HepG2 (cell line): ENCODE measurements around the gene SDK2. TPM values are rescaled to one million over a fixed set of nuclear protein-coding genes. Genes with fewer than 3 reads are reported as not detected.

Experiments used
- ATAC-seq: fragments of 200-7000 bp; cut with Tn5 transposase; 3 replicates; pipeline ENCODE4 v1.9.1; 2020; ENCODE audit warnings: mild to moderate bottlenecking, moderate library complexity
- BruUV-seq: library from RNA; stranded (reverse); fragments of 400-500 nt; replicated peaks from 2 replicates; lab custom pipeline; 2021; lab: Mats Ljungman, UMichigan
- CTCF ChIA-PET: fragments of 300-600 bp; formaldehyde crosslinking; extraction: SDS; loops from one replicate; lab custom pipeline; 2021; ENCODE audit warnings: low total read pairs, inconsistent platforms, low intra/inter-chr PET ratio; lab: Yijun Ruan, JAX
- POLR2A ChIA-PET: fragments of 350-600 bp; sonication (Branson Sonifier 250); formaldehyde crosslinking; loops from one replicate; lab custom pipeline; 2020; ENCODE audit warnings: antibody characterized with exemption, inconsistent platforms; lab: Yijun Ruan, JAX
- DNase-seq: peaks from one replicate; pipeline ENCODE4 v3.0.0-alpha.2; 2015; ENCODE audit warnings: low spot score
- FAIRE-seq: peaks from 3 replicates; lab custom pipeline; 2011; peaks lifted over from hg19 to GRCh38; lab: Jason Lieb, UNC
- H2AFZ ChIP-seq: one replicate; pipeline ENCODE4 v1.6.1; 2011; ENCODE audit warnings: low read length, inconsistent platforms
- H3K27ac ChIP-seq: fragments of 300-600 bp; 3 replicates; pipeline ENCODE4 v1.8.0; 2011; ENCODE audit warnings: mixed run types, mild to moderate bottlenecking, mixed read lengths, low read length, inconsistent platforms; ENCODE audit not compliant: insufficient read depth; ENCODE audit errors: extremely low read length
- H3K27me3 ChIP-seq, 2 experiments: fragments of 200-600 bp in 1 of 2; 2 replicates in 1 of 2; 3 replicates in 1 of 2; pipeline versions ENCODE4 v1.6.0 to v1.8.0; 2011; ENCODE audit warnings: low read length in 2 of 2, mild to moderate bottlenecking in 2 of 2, moderate library complexity in 2 of 2, inconsistent platforms in 1 of 2; ENCODE audit not compliant: insufficient read depth in 2 of 2, control insufficient read depth in 1 of 2
- H3K36me3 ChIP-seq, 2 experiments: fragments of 200-600 bp in 1 of 2; replicated peaks in 1 of 2; 2 replicates in 1 of 2; 3 replicates in 1 of 2; pipeline versions ENCODE4 v1.5.1 to v1.8.0; 2011; ENCODE audit warnings: low read length in 2 of 2, inconsistent platforms in 1 of 2; ENCODE audit not compliant: insufficient read depth in 2 of 2, control insufficient read depth in 1 of 2
- H3K4me1 ChIP-seq: 2 replicates; pipeline ENCODE4 v1.5.1; 2012; ENCODE audit warnings: low read length, inconsistent platforms; ENCODE audit not compliant: insufficient read depth
- H3K4me2 ChIP-seq: 2 replicates; pipeline ENCODE4 v1.6.0; 2011; ENCODE audit warnings: low read depth, low read length, inconsistent platforms
- H3K4me3 ChIP-seq, 3 experiments: fragments of 200-600 bp in 1 of 3; sonication (generic), shearing (Covaris generic) in 1 of 3; replicated peaks in 1 of 3; 2 replicates each; pipeline ENCODE4 v1.5.1; 2011 to 2016; ENCODE audit warnings: low read length in 3 of 3, inconsistent platforms in 2 of 3, low read depth in 2 of 3, mild to moderate bottlenecking in 2 of 3, control low read depth in 1 of 3, mixed read lengths in 1 of 3; ENCODE audit not compliant: insufficient read depth in 1 of 3
- H3K79me2 ChIP-seq: one replicate; pipeline ENCODE4 v1.6.1; 2011; ENCODE audit warnings: low read length, inconsistent platforms; ENCODE audit not compliant: insufficient read depth
- H3K9ac ChIP-seq: 2 replicates; pipeline ENCODE4 v1.6.0; 2011; ENCODE audit warnings: mild to moderate bottlenecking, low read depth, low read length, inconsistent platforms; ENCODE audit not compliant: insufficient read depth
- H3K9me3 ChIP-seq: 2 replicates; pipeline ENCODE4 v1.5.1; 2012; ENCODE audit warnings: mild to moderate bottlenecking, low read length
- H4K20me1 ChIP-seq: 2 replicates; pipeline ENCODE4 v1.6.0; 2011; ENCODE audit warnings: inconsistent platforms, mild to moderate bottlenecking, low read length, moderate library complexity; ENCODE audit not compliant: insufficient read depth
- ISX ChIP-seq: sonication (generic); formaldehyde crosslinking; conservative IDR thresholded peaks from 2 replicates; pipeline ENCODE4 v1.5.0; 2020; ENCODE audit warnings: missing genetic modification reagents
- JUND ChIP-seq: sonication (generic); formaldehyde crosslinking; IDR thresholded peaks from 2 replicates; pipeline ENCODE4 v1.8.0; 2022; ENCODE audit warnings: mild to moderate bottlenecking, missing genetic modification reagents
- MED13 ChIP-seq: sonication (generic); formaldehyde crosslinking; IDR thresholded peaks from 2 replicates; pipeline ENCODE4 v1.5.0; 2020; ENCODE audit warnings: missing genetic modification reagents
- MTF1 ChIP-seq: sonication (generic); formaldehyde crosslinking; IDR thresholded peaks from 2 replicates; pipeline ENCODE4 v1.5.0; 2020; ENCODE audit warnings: missing genetic modification reagents
- NBN ChIP-seq: fragments of 450-650 bp; conservative IDR thresholded peaks from 2 replicates; pipeline ENCODE4 v1.6.1; 2017
- ZBTB8A ChIP-seq: sonication (generic); formaldehyde crosslinking; IDR thresholded peaks from 2 replicates; pipeline ENCODE4 v1.4.0; 2020; ENCODE audit warnings: mild to moderate bottlenecking, low read depth, missing genetic modification reagents, borderline replicate concordance
- ZFY ChIP-seq: sonication (generic); formaldehyde crosslinking; IDR thresholded peaks from 2 replicates; pipeline ENCODE4 v1.4.0; 2020; ENCODE audit warnings: missing genetic modification reagents
- ZNF230 ChIP-seq: sonication (generic); formaldehyde crosslinking; IDR thresholded peaks from 2 replicates; pipeline ENCODE4 v1.4.0; 2020; ENCODE audit warnings: mild to moderate bottlenecking, missing genetic modification reagents
- ZNF883 ChIP-seq: sonication (generic); formaldehyde crosslinking; IDR thresholded peaks from 2 replicates; pipeline ENCODE4 v1.5.1; 2020; ENCODE audit warnings: mild to moderate bottlenecking, missing genetic modification reagents; ENCODE audit errors: not compliant biosample characterization
- WGBS: methylation state at CpG from one replicate; pipeline ENCODE4 v1.1.6; 2017; ENCODE audit warnings: low lambda C conversion rate; 5-methylcytosine and 5-hydroxymethylcytosine counted together
- in situ Hi-C: cut with HindIII; loops from 2 replicates; pipeline ENCODE4 v1.10.0; 2017; ENCODE audit warnings: low pct_unique_long_range_greater_than_20kb; ENCODE audit not compliant: extremely low pct_ligation_motif_present
- intact Hi-C: fragments of 100-400 bp; cut with micrococcal nuclease; formaldehyde crosslinking; loops from one replicate; pipeline ENCODE4 v1.10.0; 2022; ENCODE audit not compliant: unreplicated experiment
- polyA plus RNA-seq, 8 experiments: library from polyadenylated mRNA; depleted of rRNA in 3 of 8; stranded (reverse) in 7 of 8; unstranded in 1 of 8; fragments of >200 nt; fragmentation: Illumina TruSeq in 4 of 8; extraction: Trizol in 4 of 8; gene quantifications; 2 replicates each; pipeline versions ENCODE4 v1.2.1 to v1.2.3, GENCODE V29; 2011 to 2016; ENCODE audit warnings: low read depth in 4 of 8, missing spikeins in 1 of 8, mixed read lengths in 1 of 8; ENCODE audit not compliant: insufficient read depth in 1 of 8
- total RNA-seq, 5 experiments: library from RNA; depleted of rRNA; stranded (reverse); fragments of >200 nt; fragmentation: Illumina TruSeq; extraction: Trizol; gene quantifications; 2 replicates each; pipeline ENCODE4 v1.2.3, GENCODE V29; 2016; ENCODE audit warnings: low read depth in 1 of 5
- TF ChIP-seq, protein P1 (sequence below): sonication (generic); formaldehyde crosslinking; IDR thresholded peaks from 2 replicates; pipeline ENCODE4 v1.4.0; 2020; ENCODE audit warnings: missing genetic modification reagents
- TF ChIP-seq, protein P2 (sequence below): sonication (generic); formaldehyde crosslinking; IDR thresholded peaks from 2 replicates; pipeline ENCODE4 v1.5.0; 2020; ENCODE audit warnings: missing genetic modification reagents
- TF ChIP-seq, protein P3 (sequence below): IDR thresholded peaks from 2 replicates; pipeline ENCODE4 v1.6.1; 2016; ENCODE audit warnings: missing biosample characterization, missing genetic modification reagents, low read depth
- TF ChIP-seq, protein P4 (sequence below): sonication (generic); formaldehyde crosslinking; IDR thresholded peaks from 2 replicates; pipeline ENCODE4 v1.8.1; 2023; ENCODE audit warnings: missing genetic modification reagents, mild to moderate bottlenecking, borderline replicate concordance

The SDK2 gene
- total and polyA plus RNA-seq, 2 of the 13 experiments (the other 11 are each of a cell fraction or from before 2014, with no cell fraction given) = not detected

DNA sequence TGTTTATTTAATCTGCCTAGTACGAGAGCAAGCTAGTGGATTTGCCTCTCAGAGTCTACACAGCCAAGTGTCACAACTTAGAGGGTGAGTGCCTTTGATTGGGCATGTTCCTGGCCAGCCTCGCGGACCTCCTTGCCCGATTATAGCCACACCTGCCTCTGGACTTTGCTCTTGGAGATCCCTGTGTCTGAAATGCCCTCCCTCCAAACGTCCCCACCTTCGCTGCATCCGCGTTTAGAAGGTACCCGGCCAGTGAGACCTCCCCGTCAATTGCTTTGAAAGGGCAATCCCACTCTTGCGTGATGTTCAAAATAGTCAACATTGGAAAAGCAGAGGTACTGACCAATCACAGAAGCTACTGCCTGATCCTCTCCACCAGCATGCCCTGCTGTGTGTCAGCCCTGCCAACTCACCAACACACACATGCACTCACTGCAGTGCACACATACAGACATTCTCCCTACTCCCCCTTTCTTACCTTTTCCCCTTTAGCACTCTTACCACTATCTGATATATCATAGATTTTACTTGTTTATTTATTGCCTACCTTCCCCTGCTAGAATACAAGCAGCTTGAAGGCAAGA lies 6.5 kb upstream of the SDK2 start:
- ChIA-PET POLR2A (no interaction called here), CTCF (no interaction called here)
- H3K9me3 ChIP-seq = peaks cover 21% of the 10 kb centered on the region
- H3K79me2 ChIP-seq = no peaks in the 10 kb centered on the region
- no peaks in the 10 kb centered on the region for H4K20me1 ChIP-seq
- in situ Hi-C loops (no loop called here), intact Hi-C loops (loop anchor here (5.0 to 10.0 kb wide), 2 partner anchors 64 to 307 kb away; no protein-coding TSS in a partner anchor)
- no peak overlapping the region for H3K27ac ChIP-seq
- ATAC-seq = no peak
- no peak overlapping the region for H3K9ac ChIP-seq
- FAIRE-seq = no peak
- H3K4me2 ChIP-seq = no peak overlapping the region
- no peaks in the 10 kb centered on the region for H3K4me1 ChIP-seq
- no peaks in the 10 kb centered on the region for H3K36me3 ChIP-seq
- TF ChIP-seq ZBTB8A (CRISPR knock-in tag) (no peak), NBN (no peak), ZFY (CRISPR knock-in tag) (no peak), ZNF230 (CRISPR knock-in tag) (no peak), JUND (no peak), ISX (no peak), MED13 (CRISPR knock-in tag) (no peak), MTF1 (CRISPR knock-in tag) (no peak), ZNF883 (CRISPR knock-in tag) (no peak)
- TF ChIP-seq, protein P1, sequence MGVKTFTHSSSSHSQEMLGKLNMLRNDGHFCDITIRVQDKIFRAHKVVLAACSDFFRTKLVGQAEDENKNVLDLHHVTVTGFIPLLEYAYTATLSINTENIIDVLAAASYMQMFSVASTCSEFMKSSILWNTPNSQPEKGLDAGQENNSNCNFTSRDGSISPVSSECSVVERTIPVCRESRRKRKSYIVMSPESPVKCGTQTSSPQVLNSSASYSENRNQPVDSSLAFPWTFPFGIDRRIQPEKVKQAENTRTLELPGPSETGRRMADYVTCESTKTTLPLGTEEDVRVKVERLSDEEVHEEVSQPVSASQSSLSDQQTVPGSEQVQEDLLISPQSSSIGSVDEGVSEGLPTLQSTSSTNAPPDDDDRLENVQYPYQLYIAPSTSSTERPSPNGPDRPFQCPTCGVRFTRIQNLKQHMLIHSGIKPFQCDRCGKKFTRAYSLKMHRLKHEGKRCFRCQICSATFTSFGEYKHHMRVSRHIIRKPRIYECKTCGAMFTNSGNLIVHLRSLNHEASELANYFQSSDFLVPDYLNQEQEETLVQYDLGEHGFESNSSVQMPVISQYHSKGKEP (CRISPR knock-in tag) = no peak
- TF ChIP-seq, protein P2, sequence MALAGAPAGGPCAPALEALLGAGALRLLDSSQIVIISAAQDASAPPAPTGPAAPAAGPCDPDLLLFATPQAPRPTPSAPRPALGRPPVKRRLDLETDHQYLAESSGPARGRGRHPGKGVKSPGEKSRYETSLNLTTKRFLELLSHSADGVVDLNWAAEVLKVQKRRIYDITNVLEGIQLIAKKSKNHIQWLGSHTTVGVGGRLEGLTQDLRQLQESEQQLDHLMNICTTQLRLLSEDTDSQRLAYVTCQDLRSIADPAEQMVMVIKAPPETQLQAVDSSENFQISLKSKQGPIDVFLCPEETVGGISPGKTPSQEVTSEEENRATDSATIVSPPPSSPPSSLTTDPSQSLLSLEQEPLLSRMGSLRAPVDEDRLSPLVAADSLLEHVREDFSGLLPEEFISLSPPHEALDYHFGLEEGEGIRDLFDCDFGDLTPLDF (CRISPR knock-in tag) = no peak
- TF ChIP-seq, protein P3, sequence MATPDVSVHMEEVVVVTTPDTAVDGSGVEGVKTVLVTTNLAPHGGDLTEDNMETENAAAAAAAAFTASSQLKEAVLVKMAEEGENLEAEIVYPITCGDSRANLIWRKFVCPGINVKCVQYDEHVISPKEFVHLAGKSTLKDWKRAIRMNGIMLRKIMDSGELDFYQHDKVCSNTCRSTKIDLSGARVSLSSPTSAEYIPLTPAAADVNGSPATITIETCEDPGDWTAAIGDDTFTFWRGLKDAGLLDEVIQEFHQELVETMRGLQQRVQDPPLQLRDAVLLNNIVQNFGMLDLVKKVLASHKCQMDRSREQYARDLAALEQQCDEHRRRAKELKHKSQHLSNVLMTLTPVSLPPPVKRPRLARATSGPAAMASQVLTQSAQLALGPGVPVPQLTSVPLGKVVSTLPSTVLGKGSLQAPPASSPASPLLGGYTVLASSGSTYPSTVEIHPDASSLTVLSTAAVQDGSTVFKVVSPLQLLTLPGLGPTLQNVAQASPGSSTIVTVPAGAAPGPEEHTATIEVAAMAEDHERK (CRISPR knock-in tag) = no peak
- TF ChIP-seq, protein P4, sequence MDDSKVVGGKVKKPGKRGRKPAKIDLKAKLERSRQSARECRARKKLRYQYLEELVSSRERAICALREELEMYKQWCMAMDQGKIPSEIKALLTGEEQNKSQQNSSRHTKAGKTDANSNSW (CRISPR knock-in tag) = no peak
- no peak for DNase-seq
- no peak overlapping the region for H2AFZ ChIP-seq
- H3K4me3 ChIP-seq = no peak overlapping the region
- WGBS = 50% methylated on average over 9 of the region's 11 CpGs
- H3K27me3 ChIP-seq = peaks cover 11 to 42% of the 10 kb centered on the region in 2 experiments; a peak in 4 of 5 replicates
- BruUV-seq = no TSS peak
